Endothelial cell of hepatic sinusoid (primary cell): ENCODE data around the gene SLC6A11.

Source experiments
- in situ Hi-C: cut with HindIII; loops from 2 replicates; pipeline ENCODE4 v1.10.0; 2017; ENCODE audit warnings: low sequenced_read_pairs

The SLC6A11 gene

GRCh38 chr3:10927551-10927950, 111.5 kb downstream of the SLC6A11 start:
- in situ Hi-C loops: no loop called here

- in situ Hi-C loops: no loop called here
Measured at GRCh38 chr3:10928407-10928960, 112.5 kb downstream of the SLC6A11 start.

- in situ Hi-C loops: no loop called here
Measured at GRCh38 chr3:10928961-10929471, 113.0 kb downstream of the SLC6A11 start.

GRCh38 chr3:10929978-10930665, 114.1 kb downstream of the SLC6A11 start:
- in situ Hi-C loops: no loop called here

- in situ Hi-C loops: no loop called here
Measured at GRCh38 chr3:10930666-10931040, 114.6 kb downstream of the SLC6A11 start.

GRCh38 chr3:10932596-10932995, 116.6 kb downstream of the SLC6A11 start:
- in situ Hi-C loops: no loop called here

GRCh38 chr3:10933021-10933420, 117.0 kb downstream of the SLC6A11 start:
- in situ Hi-C loops: no loop called here

- in situ Hi-C loops: no loop called here
Measured at GRCh38 chr3:10933470-10933804, 117.4 kb downstream of the SLC6A11 start.

GRCh38 chr3:10933805-10934481, 117.9 kb downstream of the SLC6A11 start:
- in situ Hi-C loops: no loop called here

GRCh38 chr3:10935028-10935427, 119.0 kb downstream of the SLC6A11 start:
- in situ Hi-C loops: no loop called here

- in situ Hi-C loops: no loop called here
Measured at GRCh38 chr3:10935846-10936631, 120.0 kb downstream of the SLC6A11 start.

GRCh38 chr3:10936686-10937085, 120.7 kb downstream of the SLC6A11 start:
- in situ Hi-C loops: no loop called here

- in situ Hi-C loops: no loop called here
Measured at GRCh38 chr3:10937141-10937825, 121.3 kb downstream of the SLC6A11 start.

- in situ Hi-C loops: no loop called here
Measured at GRCh38 chr3:10939556-10939955, 123.5 kb downstream of the SLC6A11 start.

GRCh38 chr3:10940106-10940505, 124.1 kb downstream of the SLC6A11 start:
- in situ Hi-C loops: no loop called here

GRCh38 chr3:10941972-10942371, 125.9 kb downstream of the SLC6A11 start:
- in situ Hi-C loops: no loop called here

- in situ Hi-C loops: no loop called here
Measured at GRCh38 chr3:10942690-10943205, 126.7 kb downstream of the SLC6A11 start.

- in situ Hi-C loops: no loop called here
Measured at GRCh38 chr3:10944866-10945265, 128.8 kb downstream of the SLC6A11 start.

GRCh38 chr3:10945683-10946287, 129.8 kb downstream of the SLC6A11 start:
- in situ Hi-C loops: no loop called here

GRCh38 chr3:10946526-10946925, 130.5 kb downstream of the SLC6A11 start:
- in situ Hi-C loops: no loop called here
